H1 (cell line): ENCODE data around the gene FAN1. TPM values are rescaled to one million over a fixed set of nuclear protein-coding genes. Genes with fewer than 3 reads are reported as not detected.

Experiments used
- CTCF ChIA-PET: fragments of 300-600 bp; sonication (Branson Sonifier 250); formaldehyde crosslinking; loops from one replicate; lab custom pipeline; 2021; ENCODE audit not compliant: partially characterized antibody; lab: Charles Lee
- POLR2A ChIA-PET: fragments of 300-600 bp; sonication (Branson Sonifier 250); formaldehyde crosslinking; loops from one replicate; lab custom pipeline; 2021; ENCODE audit warnings: inconsistent platforms; ENCODE audit not compliant: partially characterized antibody; lab: Charles Lee
- DNase-seq, 2 experiments: peaks; one replicate each; pipeline versions ENCODE4 v3.0.0 to v3.0.0-alpha.2; 2010 to 2022; ENCODE audit warnings: low spot score in 2 of 2, low read depth in 1 of 2, mixed read lengths in 1 of 2
- FAIRE-seq: peaks from 2 replicates; lab custom pipeline; 2011; peaks lifted over from hg19 to GRCh38; lab: Jason Lieb, UNC
- H2AFZ ChIP-seq: 2 replicates; pipeline ENCODE4 v1.8.1; 2012; ENCODE audit warnings: low read length, inconsistent platforms
- H2AK5ac ChIP-seq: 2 replicates; pipeline ENCODE4 v1.6.1; 2013; ENCODE audit warnings: low read depth, low read length
- H2BK120ac ChIP-seq: replicated peaks from 2 replicates; pipeline ENCODE3; 2013; ENCODE audit warnings: low read depth, low read length, inconsistent platforms
- H2BK12ac ChIP-seq: 2 replicates; pipeline ENCODE4 v1.6.1; 2013; ENCODE audit warnings: low read depth, low read length
- H2BK15ac ChIP-seq: 2 replicates; pipeline ENCODE4 v1.6.1; 2013; ENCODE audit warnings: low read length
- H2BK20ac ChIP-seq: 2 replicates; pipeline ENCODE4 v1.6.1; 2013; ENCODE audit warnings: low read length
- H2BK5ac ChIP-seq: 2 replicates; pipeline ENCODE4 v1.6.1; 2013; ENCODE audit warnings: low read depth, low read length
- H3K14ac ChIP-seq: 2 replicates; pipeline ENCODE4 v1.6.1; 2013; ENCODE audit warnings: inconsistent platforms; ENCODE audit not compliant: insufficient read length
- H3K18ac ChIP-seq: 2 replicates; pipeline ENCODE4 v1.6.1; 2013; ENCODE audit warnings: low read length; ENCODE audit errors: extremely low read depth
- H3K23ac ChIP-seq: 2 replicates; pipeline ENCODE4 v1.6.1; 2013; ENCODE audit warnings: inconsistent platforms; ENCODE audit not compliant: insufficient read length
- H3K23me2 ChIP-seq: 2 replicates; pipeline ENCODE4 v1.6.1; 2013; ENCODE audit warnings: low read depth, low read length
- H3K27ac ChIP-seq: 2 replicates; pipeline ENCODE4 v1.6.1; 2011; ENCODE audit warnings: low read depth, low read length, inconsistent platforms
- H3K27me3 ChIP-seq, 4 experiments: replicated peaks in 1 of 4; 1 replicate in 1 of 4; 2 replicates in 3 of 4; pipeline versions ENCODE4 v1.6.1 to v1.8.1; 2011 to 2013; ENCODE audit warnings: low read length in 3 of 4, mild to moderate bottlenecking in 3 of 4, inconsistent platforms in 2 of 4, mixed read lengths in 2 of 4, moderate library complexity in 1 of 4; ENCODE audit not compliant: control insufficient read depth in 3 of 4, insufficient read depth in 3 of 4; ENCODE audit errors: extremely low read depth in 1 of 4
- H3K36me3 ChIP-seq, 4 experiments: 2 replicates each; pipeline versions ENCODE4 v1.6.1 to v1.8.1; 2011 to 2013; ENCODE audit warnings: mild to moderate bottlenecking in 4 of 4, low read length in 3 of 4, moderate library complexity in 2 of 4, control low read depth in 1 of 4, inconsistent platforms in 1 of 4; ENCODE audit not compliant: insufficient read depth in 4 of 4, control insufficient read depth in 2 of 4
- H3K4ac ChIP-seq: replicated peaks from 2 replicates; pipeline ENCODE3; 2013; ENCODE audit warnings: low read length, low read depth, mixed read lengths, inconsistent platforms; ENCODE audit not compliant: insufficient read length
- H3K4me1 ChIP-seq, 4 experiments: replicated peaks in 1 of 4; 1 replicate in 1 of 4; 2 replicates in 3 of 4; pipeline versions ENCODE4 v1.6.1 to v1.8.1; 2011 to 2013; ENCODE audit warnings: low read length in 3 of 4, inconsistent platforms in 2 of 4, mixed read lengths in 1 of 4; ENCODE audit not compliant: insufficient read depth in 4 of 4, control insufficient read depth in 3 of 4
- H3K4me2 ChIP-seq, 2 experiments: 2 replicates each; pipeline versions ENCODE4 v1.6.1 to v1.8.1; 2011 to 2013; ENCODE audit warnings: low read depth in 2 of 2, low read length in 2 of 2, control low read depth in 1 of 2, inconsistent platforms in 1 of 2, mild to moderate bottlenecking in 1 of 2; ENCODE audit not compliant: insufficient read depth in 1 of 2
- H3K4me3 ChIP-seq, 4 experiments: fragments of 200-600, 300-600 bp in 1 of 4; sonication (generic), shearing (Covaris generic), sonication (Bioruptor Twin) in 1 of 4; 2 replicates each; pipeline versions ENCODE4 v1.5.1 to v1.8.1; 2011 to 2016; ENCODE audit warnings: low read length in 4 of 4, low read depth in 3 of 4, control low read depth in 2 of 4, inconsistent platforms in 2 of 4, mild to moderate bottlenecking in 2 of 4, mixed read lengths in 1 of 4, moderate library complexity in 1 of 4; ENCODE audit not compliant: insufficient read depth in 2 of 4; ENCODE audit errors: extremely low read depth in 1 of 4
- H3K56ac ChIP-seq: replicated peaks from 2 replicates; pipeline ENCODE3; 2013; ENCODE audit warnings: low read depth, mild to moderate bottlenecking, mixed read lengths, low read length, inconsistent platforms; ENCODE audit not compliant: insufficient read length
- H3K79me1 ChIP-seq: 2 replicates; pipeline ENCODE4 v1.6.1; 2013; ENCODE audit warnings: low read depth, low read length, control low read depth
- H3K79me2 ChIP-seq, 2 experiments: 2 replicates each; pipeline versions ENCODE4 v1.6.1 to v1.8.1; 2012 to 2013; ENCODE audit warnings: low read length in 2 of 2, mild to moderate bottlenecking in 2 of 2, inconsistent platforms in 1 of 2; ENCODE audit not compliant: insufficient read depth in 2 of 2, control insufficient read depth in 1 of 2
- H3K9ac ChIP-seq, 4 experiments: replicated peaks in 1 of 4; 1 replicate in 1 of 4; 2 replicates in 3 of 4; pipeline versions ENCODE4 v1.6.1 to v1.8.1; 2011 to 2013; ENCODE audit warnings: low read depth in 3 of 4, low read length in 3 of 4, control low read depth in 2 of 4, mild to moderate bottlenecking in 2 of 4, moderate library complexity in 2 of 4, inconsistent platforms in 1 of 4; ENCODE audit errors: extremely low read depth in 1 of 4
- H3K9me3 ChIP-seq, 2 experiments: 2 replicates each; pipeline versions ENCODE4 v1.6.1 to v1.8.1; 2012 to 2013; ENCODE audit warnings: mild to moderate bottlenecking in 2 of 2, moderate library complexity in 2 of 2, control low read depth in 1 of 2, inconsistent platforms in 1 of 2, low read depth in 1 of 2, low read length in 1 of 2, mixed read lengths in 1 of 2; ENCODE audit not compliant: insufficient read depth in 2 of 2
- H4K20me1 ChIP-seq, 2 experiments: replicated peaks in 1 of 2; 2 replicates each; pipeline versions ENCODE3 to v1.8.1; 2011 to 2013; ENCODE audit warnings: inconsistent platforms in 2 of 2, low read length in 2 of 2, mild to moderate bottlenecking in 1 of 2; ENCODE audit not compliant: insufficient read depth in 2 of 2, control insufficient read depth in 1 of 2
- H4K5ac ChIP-seq: 2 replicates; pipeline ENCODE4 v1.6.1; 2013; ENCODE audit warnings: low read length, low read depth, mixed read lengths, inconsistent platforms; ENCODE audit not compliant: insufficient read length
- H4K8ac ChIP-seq: 2 replicates; pipeline ENCODE4 v1.8.0; 2013; ENCODE audit warnings: mild to moderate bottlenecking, moderate library complexity, low read length, inconsistent platforms; ENCODE audit not compliant: insufficient read depth; ENCODE audit errors: extremely low read depth
- H4K91ac ChIP-seq: replicated peaks from 2 replicates; pipeline ENCODE3; 2013; ENCODE audit warnings: low read length, mixed read lengths, inconsistent platforms; ENCODE audit not compliant: insufficient read length
- CREB1 ChIP-seq: IDR thresholded peaks from 2 replicates; pipeline ENCODE4 v1.6.1; 2012; ENCODE audit warnings: inconsistent platforms
- EP300 ChIP-seq, 2 experiments: IDR thresholded peaks; 1 replicate in 1 of 2; 2 replicates in 1 of 2; pipeline ENCODE4 v1.6.1; 2011 to 2012; ENCODE audit warnings: low read depth in 2 of 2, low read length in 2 of 2, mild to moderate bottlenecking in 2 of 2, borderline replicate concordance in 1 of 2, inconsistent platforms in 1 of 2, moderate library complexity in 1 of 2
- KDM1A ChIP-seq: fragments of 200-600, 300-600 bp; sonication (generic); IDR thresholded peaks from 2 replicates; pipeline ENCODE4 v1.7.1; 2016; ENCODE audit warnings: mild to moderate bottlenecking, low read length, borderline replicate concordance
- KDM4A ChIP-seq: IDR thresholded peaks from one replicate; pipeline ENCODE4 v1.7.1; 2012; ENCODE audit warnings: low read depth, mild to moderate bottlenecking, moderate library complexity, low read length, inconsistent platforms; ENCODE audit not compliant: severe bottlenecking
- PHF8 ChIP-seq: fragments of 200-600 bp; sonication (generic); conservative IDR thresholded peaks from 2 replicates; pipeline ENCODE4 v1.7.1; 2012; ENCODE audit warnings: low read depth, mild to moderate bottlenecking, inconsistent platforms, low read length, moderate library complexity
- SIX5 ChIP-seq: IDR thresholded peaks from 2 replicates; pipeline ENCODE4 v1.6.1; 2011; ENCODE audit warnings: mild to moderate bottlenecking, low read depth, low read length
- SUZ12 ChIP-seq: fragments of 200-600 bp; sonication (generic); IDR thresholded peaks from 2 replicates; pipeline ENCODE4 v1.6.1; 2012; ENCODE audit warnings: mild to moderate bottlenecking, inconsistent platforms, low read length, moderate library complexity, mixed read lengths
- WGBS, 2 experiments: shearing (Covaris generic) in 1 of 2; methylation state at CpG; one replicate each; pipeline versions ENCODE4 v1.1.6 to v1.1.7; 2013 to 2015; ENCODE audit warnings: low lambda C conversion rate in 2 of 2, mixed read lengths in 2 of 2, inconsistent platforms in 1 of 2, low coverage in 1 of 2, missing lambda C conversion rate in 1 of 2; ENCODE audit not compliant: insufficient replicate concordance in 2 of 2, insufficient coverage in 1 of 2, insufficient read length in 1 of 2; ENCODE audit errors: extremely low coverage in 1 of 2, missing lambda C conversion rate in 1 of 2; 5-methylcytosine and 5-hydroxymethylcytosine counted together
- polyA plus RNA-seq, 7 experiments: library from polyadenylated mRNA; depleted of rRNA in 3 of 7; stranded (reverse) in 5 of 7; unstranded in 2 of 7; fragments of >200 nt in 5 of 7; fragments of 200-250 nt in 2 of 7; gene quantifications; 1 replicate in 5 of 7; 2 replicates in 1 of 7; 4 replicates in 1 of 7; pipeline versions ENCODE4 v1.2.1 to v1.2.3, GENCODE V29; 2011 to 2013; ENCODE audit warnings: missing spikeins in 2 of 7, mixed read lengths in 2 of 7
- total RNA-seq: library from RNA; stranded (reverse); fragmentation: NEBNext Ultra II Directional; extraction: Animal tissue kit (Norgen Biotek cat#: 25700); gene quantifications from 2 replicates; pipeline ENCODE4 v1.2.1, GENCODE V29; 2021
- TF ChIP-seq, protein P1 (sequence below): IDR thresholded peaks from 2 replicates; pipeline ENCODE4 v1.6.1; 2012; ENCODE audit warnings: low read length, inconsistent platforms

FAN1 gene
- total and polyA plus RNA-seq, 2 of the 8 experiments (the other 6 are each of a cell fraction or from before 2014, with no cell fraction given) = 8.6 to 24.9 TPM

DNA sequence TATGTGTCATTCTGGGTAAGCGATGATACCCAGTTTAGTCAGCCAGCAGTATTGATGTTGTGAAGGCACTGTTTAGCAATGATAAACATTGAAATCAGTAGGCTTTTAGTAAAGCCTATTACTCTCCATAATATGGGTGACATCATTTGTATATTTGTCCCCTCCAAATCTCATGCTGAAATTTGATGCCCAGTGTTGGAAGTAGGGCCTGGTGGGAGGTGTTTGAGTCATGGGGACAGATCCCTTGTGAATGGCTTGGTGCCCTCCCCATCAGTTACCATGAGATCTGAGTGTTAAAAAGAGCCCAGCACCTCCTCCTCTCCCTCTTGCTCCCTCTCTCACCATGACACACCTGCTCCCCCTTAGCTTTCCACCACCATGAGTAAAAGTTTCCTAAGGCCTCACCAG lies 31.4 kb upstream of the FAN1 start:
- H3K18ac ChIP-seq = no peak overlapping the region
- 91% methylated on average over 1 of the region's 1 CpG; no CpG with 5 or more reads in 1 of the 2 experiments for WGBS, 2 experiments
- H3K79me1 ChIP-seq = no peaks in the 10 kb centered on the region
- no peak overlapping the region for H3K4ac ChIP-seq
- CTCF ChIA-PET = interaction anchor here (1.5 to 1.6 kb wide), 2 partner anchors 12 to 13 kb away, joined by 4 to 6 read pairs; no protein-coding TSS in a partner anchor
- H3K14ac ChIP-seq = no peak overlapping the region
- H4K8ac ChIP-seq = no peak overlapping the region
- no peaks in the 10 kb centered on the region for H3K4me1 ChIP-seq
- no peaks in the 10 kb centered on the region for H3K79me2 ChIP-seq
- no peak overlapping the region for H2AFZ ChIP-seq
- no peak overlapping the region for H3K23ac ChIP-seq
- no peak overlapping the region for H3K27ac ChIP-seq
- 0 out of 2 replicates have a peak, but pooled peaks cover 4% of the 10 kb centered on the region for H3K23me2 ChIP-seq
- H4K91ac ChIP-seq = no peak overlapping the region
- H3K36me3 ChIP-seq = no peaks in the 10 kb centered on the region
- no peak overlapping the region for H4K5ac ChIP-seq
- no peak overlapping the region for H3K4me3 ChIP-seq
- H3K9me3 ChIP-seq = no peaks in the 10 kb centered on the region
- FAIRE-seq (no peak), DNase-seq (no peak)
- no peak overlapping the region for H2BK5ac ChIP-seq
- H4K20me1 ChIP-seq = no peaks in the 10 kb centered on the region
- POLR2A ChIA-PET = no interaction called here
- no peak overlapping the region for H2AK5ac ChIP-seq
- H3K56ac ChIP-seq = no peak overlapping the region
- no peak overlapping the region for H2BK12ac ChIP-seq
- no peaks in the 10 kb centered on the region; a peak in 1 of 7 replicates for H3K27me3 ChIP-seq
- no peak overlapping the region for H2BK20ac ChIP-seq
- no peak overlapping the region for H2BK15ac ChIP-seq
- no peak overlapping the region for H3K4me2 ChIP-seq
- no peak overlapping the region for H3K9ac ChIP-seq
- no peak overlapping the region for H2BK120ac ChIP-seq
- TF ChIP-seq EP300 (IDR thresholded peaks at IDR 0.05; ENCODE audit: borderline replicate concordance in 1 of 2, low read depth in 2 of 2, low read length in 2 of 2) (no peak), PHF8 (no peak), KDM1A (no peak), SUZ12 (no peak), KDM4A (no peak), SIX5 (no peak), CREB1 (no peak)
- TF ChIP-seq, protein P1, sequence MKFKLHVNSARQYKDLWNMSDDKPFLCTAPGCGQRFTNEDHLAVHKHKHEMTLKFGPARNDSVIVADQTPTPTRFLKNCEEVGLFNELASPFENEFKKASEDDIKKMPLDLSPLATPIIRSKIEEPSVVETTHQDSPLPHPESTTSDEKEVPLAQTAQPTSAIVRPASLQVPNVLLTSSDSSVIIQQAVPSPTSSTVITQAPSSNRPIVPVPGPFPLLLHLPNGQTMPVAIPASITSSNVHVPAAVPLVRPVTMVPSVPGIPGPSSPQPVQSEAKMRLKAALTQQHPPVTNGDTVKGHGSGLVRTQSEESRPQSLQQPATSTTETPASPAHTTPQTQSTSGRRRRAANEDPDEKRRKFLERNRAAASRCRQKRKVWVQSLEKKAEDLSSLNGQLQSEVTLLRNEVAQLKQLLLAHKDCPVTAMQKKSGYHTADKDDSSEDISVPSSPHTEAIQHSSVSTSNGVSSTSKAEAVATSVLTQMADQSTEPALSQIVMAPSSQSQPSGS = no peak
